Hepatocyte (in vitro differentiated cells): ENCODE results near the gene PRKAR1B. TPM values are rescaled to one million over a fixed set of nuclear protein-coding genes. Genes with fewer than 3 reads are reported as not detected.

Experiments
- DNase-seq: peaks from one replicate; pipeline ENCODE4 v3.0.0-alpha.2; 2016; ENCODE audit warnings: low spot score
- H2AFZ ChIP-seq: fragments of 200-600 bp; sonication (generic); 2 replicates; pipeline ENCODE4 v1.6.0; 2016; ENCODE audit warnings: antibody characterized with exemption, mild to moderate bottlenecking
- H3K27ac ChIP-seq: fragments of 200-600 bp; sonication (generic); 2 replicates; pipeline ENCODE4 v1.5.1; 2016; ENCODE audit warnings: mild to moderate bottlenecking
- H3K27me3 ChIP-seq: fragments of 200-600 bp; sonication (generic); 2 replicates; pipeline ENCODE4 v1.6.1; 2016
- H3K36me3 ChIP-seq: fragments of 200-600 bp; sonication (generic); replicated peaks from 2 replicates; pipeline ENCODE4 v1.5.1; 2016; ENCODE audit warnings: low read depth; ENCODE audit not compliant: insufficient read depth
- H3K4me1 ChIP-seq: fragments of 200-600 bp; sonication (generic); 2 replicates; pipeline ENCODE4 v1.5.1; 2016; ENCODE audit warnings: mild to moderate bottlenecking, moderate library complexity; ENCODE audit not compliant: insufficient read depth
- H3K4me2 ChIP-seq: fragments of 200-600 bp; sonication (generic); 2 replicates; pipeline ENCODE4 v1.6.0; 2016
- H3K4me3 ChIP-seq: fragments of 200-600 bp; sonication (generic); 2 replicates; pipeline ENCODE4 v1.5.1; 2016; ENCODE audit warnings: mild to moderate bottlenecking
- H3K79me2 ChIP-seq: fragments of 200-600 bp; sonication (generic); 2 replicates; pipeline ENCODE4 v1.6.0; 2017; ENCODE audit warnings: mild to moderate bottlenecking
- H3K9me2 ChIP-seq: fragments of 200-600 bp; sonication (generic); replicated peaks from 2 replicates; pipeline ENCODE4 v1.6.0; 2017; ENCODE audit warnings: mild to moderate bottlenecking; ENCODE audit not compliant: insufficient read depth
- H3K9me3 ChIP-seq: fragments of 200-600 bp; sonication (generic); 2 replicates; pipeline ENCODE4 v1.5.1; 2016; ENCODE audit warnings: low read depth, mild to moderate bottlenecking
- H4K20me1 ChIP-seq: fragments of 200-600 bp; sonication (generic); 2 replicates; pipeline ENCODE4 v1.6.0; 2016; ENCODE audit warnings: mild to moderate bottlenecking; ENCODE audit not compliant: insufficient read depth, poor library complexity, severe bottlenecking
- CTCF ChIP-seq: fragments of 200-600 bp; sonication (generic); IDR thresholded peaks from 2 replicates; pipeline ENCODE4 v1.5.1; 2016; ENCODE audit warnings: antibody characterized with exemption, mild to moderate bottlenecking; ENCODE audit not compliant: poor library complexity
- EZH2 ChIP-seq: fragments of 200-600 bp; sonication (generic); IDR thresholded peaks from 2 replicates; pipeline ENCODE4 v1.6.1; 2016; ENCODE audit warnings: antibody characterized with exemption, mild to moderate bottlenecking, borderline replicate concordance
- EZH2phosphoT487 ChIP-seq: fragments of 200-600 bp; sonication (generic); IDR thresholded peaks from one replicate; pipeline ENCODE4 v1.6.1; 2018; ENCODE audit warnings: antibody characterized with exemption, mild to moderate bottlenecking, low read depth, moderate library complexity; ENCODE audit not compliant: unreplicated experiment, severe bottlenecking
- WGBS: methylation state at CpG from one replicate; pipeline ENCODE4 v1.1.6; 2016; ENCODE audit warnings: low lambda C conversion rate; ENCODE audit errors: missing lambda C conversion rate; 5-methylcytosine and 5-hydroxymethylcytosine counted together
- polyA plus RNA-seq: library from polyadenylated mRNA; unstranded; fragments of >200 nt; fragmentation: Nextera tagmentation; extraction: Ambion mirVana; gene quantifications from 2 replicates; pipeline ENCODE4 v1.2.1, GENCODE V29; 2016
- total RNA-seq: library from RNA; depleted of rRNA; stranded (reverse); fragments of >200 nt; gene quantifications from 2 replicates; pipeline ENCODE4 v1.2.3, GENCODE V29; 2014

PRKAR1B gene
- total and polyA plus RNA-seq, 2 experiments from 2014 or later: 16.6 to 28.7 TPM

DNA sequence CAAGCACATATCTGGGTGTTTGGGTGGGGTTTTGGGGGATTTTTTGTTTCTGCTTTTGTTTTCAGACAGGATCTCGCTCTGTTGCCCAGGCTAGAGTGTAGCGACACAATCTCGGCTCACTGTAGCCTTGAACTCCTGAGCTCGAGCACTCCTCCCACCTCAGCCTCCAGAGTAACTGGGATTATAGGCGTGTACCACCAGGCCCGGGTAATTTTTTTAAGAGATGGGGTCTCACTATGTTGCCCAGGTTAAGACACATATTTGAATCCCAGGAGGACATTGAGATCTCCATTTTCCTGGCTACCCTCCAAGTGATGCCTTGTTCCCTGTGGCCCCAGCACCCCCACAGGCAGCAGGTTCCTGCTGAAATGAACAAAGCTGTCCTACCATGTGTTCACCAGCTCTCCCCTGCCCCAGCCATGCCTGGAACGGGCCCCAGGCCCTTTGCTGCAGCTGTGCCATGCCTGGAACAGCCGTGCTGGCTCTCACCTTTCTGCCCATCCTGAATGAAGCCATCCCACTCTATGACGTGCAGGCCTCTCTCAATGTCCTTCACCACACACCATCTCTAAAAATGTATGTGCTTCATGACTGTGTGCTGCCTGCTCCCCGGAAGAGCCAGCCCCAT is 55.6 kb downstream of the PRKAR1B start:
- Histone ChIP-seq H3K36me3 (no peaks in the 10 kb centered on the region), H3K4me3 (no peak overlapping the region), H3K27ac (no peak overlapping the region), H4K20me1 (no peaks in the 10 kb centered on the region), H2AFZ (no peak overlapping the region), H3K4me2 (no peak overlapping the region), H3K9me3 (no peaks in the 10 kb centered on the region), H3K79me2 (no peaks in the 10 kb centered on the region), H3K4me1 (no peaks in the 10 kb centered on the region), H3K27me3 (no peaks in the 10 kb centered on the region), H3K9me2 (no peaks in the 10 kb centered on the region)
- no peak for DNase-seq
- 98% methylated on average over 10 of the region's 10 CpGs for WGBS
- no peak for TF ChIP-seq EZH2phosphoT487
- no peak for TF ChIP-seq EZH2
- TF ChIP-seq CTCF: no peak

GRCh38 chr7:670501-671390 is 56.3 kb downstream of the PRKAR1B start:
- WGBS: 95% methylated on average over 41 of the region's 54 CpGs
- no peaks in the 10 kb centered on the region for H3K27me3 ChIP-seq
- no peak overlapping the region for H3K4me3 ChIP-seq
- H2AFZ ChIP-seq: no peak overlapping the region
- DNase-seq: no peak
- no peaks in the 10 kb centered on the region for H4K20me1 ChIP-seq
- H3K4me2 ChIP-seq: no peak overlapping the region
- H3K36me3 ChIP-seq: no peaks in the 10 kb centered on the region
- H3K79me2 ChIP-seq: no peaks in the 10 kb centered on the region
- TF ChIP-seq EZH2 (no peak), EZH2phosphoT487 (no peak), CTCF (no peak)
- no peaks in the 10 kb centered on the region for H3K9me2 ChIP-seq
- peaks cover 2% of the 10 kb centered on the region for H3K4me1 ChIP-seq
- H3K9me3 ChIP-seq: no peaks in the 10 kb centered on the region
- H3K27ac ChIP-seq: no peak overlapping the region

GRCh38 chr7:668958-669357 is 58.1 kb downstream of the PRKAR1B start:
- DNase-seq: no peak
- Histone ChIP-seq H3K4me1 (peaks cover 14% of the 10 kb centered on the region), H3K36me3 (no peaks in the 10 kb centered on the region), H3K27me3 (no peaks in the 10 kb centered on the region), H2AFZ (no peak overlapping the region), H3K9me3 (no peaks in the 10 kb centered on the region), H3K4me2 (no peak overlapping the region), H3K9me2 (no peaks in the 10 kb centered on the region), H4K20me1 (no peaks in the 10 kb centered on the region), H3K79me2 (no peaks in the 10 kb centered on the region), H3K27ac (peak overlapping the region; percentile 71), H3K4me3 (no peak overlapping the region)
- TF ChIP-seq EZH2 (no peak), CTCF (no peak), EZH2phosphoT487 (no peak)
- WGBS: 92% methylated on average over 4 of the region's 4 CpGs
